Panc1 (cell line): ENCODE results near the gene SPC25. TPM values are rescaled to one million over a fixed set of nuclear protein-coding genes. Genes with fewer than 3 reads are reported as not detected.

Experiments
- ATAC-seq: fragments of 200-7000 bp; cut with Tn5 transposase; 2 replicates; pipeline ENCODE4 v1.9.1; 2020; ENCODE audit warnings: mild to moderate bottlenecking, moderate library complexity
- BruUV-seq: library from RNA; stranded (reverse); fragments of 400-500 nt; replicated peaks from 2 replicates; lab custom pipeline; 2021; lab: Mats Ljungman, UMichigan
- CTCF ChIA-PET: fragments of 300-600 bp; sonication (Branson Sonifier 250); formaldehyde crosslinking; loops from one replicate; lab custom pipeline; 2022; ENCODE audit warnings: antibody characterized with exemption; lab: Charles Lee
- POLR2A ChIA-PET: fragments of 300-600 bp; sonication (Branson Sonifier 250); formaldehyde crosslinking; loops from one replicate; lab custom pipeline; 2022; ENCODE audit warnings: antibody characterized with exemption; lab: Charles Lee
- DNase-seq: peaks from one replicate; pipeline ENCODE4 v3.0.0-alpha.2; 2010; ENCODE audit warnings: low read depth, low spot score
- H3K27ac ChIP-seq: 2 replicates; pipeline ENCODE4 v1.5.1; 2011; ENCODE audit warnings: mild to moderate bottlenecking, low read length, inconsistent platforms
- H3K27me3 ChIP-seq: fragments of 200-500 bp; sonication (Bioruptor generic); 2 replicates; pipeline ENCODE4 v1.6.0; 2014; ENCODE audit warnings: low read length, inconsistent platforms; ENCODE audit not compliant: control insufficient read depth, insufficient read depth
- H3K36me3 ChIP-seq: fragments of 200-500 bp; sonication (Bioruptor generic); 2 replicates; pipeline ENCODE4 v1.5.1; 2014; ENCODE audit warnings: inconsistent platforms, mild to moderate bottlenecking, low read length, moderate library complexity; ENCODE audit not compliant: control insufficient read depth, insufficient read depth
- H3K4me1 ChIP-seq: 2 replicates; pipeline ENCODE4 v1.5.1; 2011; ENCODE audit warnings: inconsistent platforms, mild to moderate bottlenecking, low read length, moderate library complexity; ENCODE audit not compliant: control insufficient read depth, insufficient read depth
- H3K4me3 ChIP-seq, 2 experiments: 2 replicates each; pipeline ENCODE4 v1.5.1; 2011 to 2012; ENCODE audit warnings: low read depth in 2 of 2, low read length in 2 of 2, mild to moderate bottlenecking in 2 of 2, inconsistent platforms in 1 of 2, moderate library complexity in 1 of 2
- H3K9me3 ChIP-seq: fragments of 200-500 bp; sonication (Bioruptor generic); 2 replicates; pipeline ENCODE4 v1.5.1; 2014; ENCODE audit warnings: low read depth, mild to moderate bottlenecking, inconsistent platforms, low read length, moderate library complexity; ENCODE audit not compliant: control insufficient read depth, insufficient read depth
- CTCF ChIP-seq: fragments of 450-650 bp; IDR thresholded peaks from 2 replicates; pipeline ENCODE4 v1.5.1; 2017; ENCODE audit warnings: mild to moderate bottlenecking
- POLR2AphosphoS5 ChIP-seq: IDR thresholded peaks from 2 replicates; pipeline ENCODE4 v1.6.1; 2012; ENCODE audit warnings: mild to moderate bottlenecking, low read depth, low read length, moderate library complexity
- REST ChIP-seq, 2 experiments: IDR thresholded peaks; 2 replicates each; pipeline ENCODE4 v1.6.1; 2011 to 2012; ENCODE audit warnings: low read depth in 2 of 2, control low read depth in 1 of 2, low read length in 1 of 2, mild to moderate bottlenecking in 1 of 2, moderate library complexity in 1 of 2; ENCODE audit not compliant: insufficient read depth in 1 of 2
- SIN3A ChIP-seq: IDR thresholded peaks from 2 replicates; pipeline ENCODE4 v1.6.1; 2012; ENCODE audit warnings: low read depth, mild to moderate bottlenecking, low read length, moderate library complexity, borderline replicate concordance; ENCODE audit not compliant: insufficient read depth
- TCF7L2 ChIP-seq: IDR thresholded peaks from 2 replicates; pipeline ENCODE4 v1.6.1; 2011; ENCODE audit warnings: mild to moderate bottlenecking, low read depth, low read length, inconsistent platforms
- in situ Hi-C: cut with HindIII; loops from 2 replicates; pipeline ENCODE4 v1.10.0; 2016; ENCODE audit warnings: low sequenced_read_pairs, low pct_unique_long_range_greater_than_20kb
- intact Hi-C: fragments of 100-400 bp; cut with micrococcal nuclease; formaldehyde crosslinking; loops from one replicate; pipeline ENCODE4 v1.10.0; 2022; ENCODE audit not compliant: unreplicated experiment
- total RNA-seq: library from RNA; stranded (reverse); gene quantifications from one replicate; pipeline ENCODE4 v1.2.1, GENCODE V29; 2021; ENCODE audit not compliant: unreplicated experiment

SPC25 gene
- total RNA-seq, 1 experiment from 2014 or later: 21.1 TPM

- in situ Hi-C loops (no loop called here), intact Hi-C loops (no loop called here)
- no peak for TF ChIP-seq SIN3A
- no peak for TF ChIP-seq REST (IDR thresholded peaks at IDR 0.05; ENCODE audit: insufficient read depth in 1 of 2, low read depth in 2 of 2, low read length in 1 of 2)
- no peak for TF ChIP-seq TCF7L2
- no peak for TF ChIP-seq CTCF
- no peak for TF ChIP-seq POLR2AphosphoS5
- H3K9me3 ChIP-seq: no peaks in the 10 kb centered on the region
- ATAC-seq (no peak), DNase-seq (no peak)
- no peaks in the 10 kb centered on the region for H3K36me3 ChIP-seq
- ChIA-PET CTCF (no interaction called here), POLR2A (interaction anchor here (0.7 kb wide), 1 partner anchor 1816 kb away, joined by 3 read pairs; no protein-coding TSS in a partner anchor)
- BruUV-seq: no TSS peak
- peaks cover 21% of the 10 kb centered on the region for H3K27me3 ChIP-seq
- no peak overlapping the region for H3K4me3 ChIP-seq
- H3K4me1 ChIP-seq: 0 out of 2 replicates have a peak, but pooled peaks cover 3% of the 10 kb centered on the region
- H3K27ac ChIP-seq: no peak overlapping the region
Measured at GRCh38 chr2:168907940-168908662, 17.9 kb upstream of the SPC25 start.

GRCh38 chr2:168904358-168904757 is 14.1 kb upstream of the SPC25 start:
- CTCF ChIA-PET: no interaction called here

More at GRCh38 chr2:168904358-168904757, 14.1 kb upstream of the SPC25 start:
- POLR2A ChIA-PET: no interaction called here
- no peak for TF ChIP-seq CTCF
- in situ Hi-C loops: no loop called here
- Histone ChIP-seq H3K36me3 (no peaks in the 10 kb centered on the region), H3K27ac (no peak overlapping the region), H3K27me3 (peaks cover 11% of the 10 kb centered on the region), H3K9me3 (no peaks in the 10 kb centered on the region), H3K4me1 (no peaks in the 10 kb centered on the region), H3K4me3 (no peak overlapping the region)
- no peak for ATAC-seq
- intact Hi-C loops: no loop called here
- DNase-seq: no peak
- BruUV-seq: no TSS peak
